HG02763 (cell line): Measurements from ENCODE around the gene RPTOR.
"Not testable (repeated sequence)": the region's sequence is repeated elsewhere in the genome, so short reads cannot be mapped to it uniquely, and the experiment has no call there.

ENCODE experiments used
- ATAC-seq: cut with Tn5 transposase; IDR thresholded peaks from one replicate; pipeline ENCODE4 v1.9.1; 2021; ENCODE audit warnings: mild to moderate bottlenecking, moderate library complexity; ENCODE audit not compliant: unreplicated experiment

Gene RPTOR

GRCh38 chr17:80790981-80791742 is 246.5 kb downstream of the RPTOR start:
- ATAC-seq = no peak

GRCh38 chr17:80791758-80792284 is 247.2 kb downstream of the RPTOR start:
- no peak for ATAC-seq

- ATAC-seq = no peak
Measured at GRCh38 chr17:80792373-80792781, 247.7 kb downstream of the RPTOR start.

- no peak for ATAC-seq
Measured at GRCh38 chr17:80793421-80793820, 248.8 kb downstream of the RPTOR start.

- ATAC-seq = no peak
Measured at GRCh38 chr17:80793851-80794267, 249.2 kb downstream of the RPTOR start.

- ATAC-seq = no peak
Measured at GRCh38 chr17:80794281-80795089, 249.8 kb downstream of the RPTOR start.

- no peak for ATAC-seq
Measured at GRCh38 chr17:80795090-80795580, 250.5 kb downstream of the RPTOR start.

- ATAC-seq = no peak
Measured at GRCh38 chr17:80795754-80796153, 251.1 kb downstream of the RPTOR start.

GRCh38 chr17:80796430-80796861 is 251.8 kb downstream of the RPTOR start:
- no peak for ATAC-seq

GRCh38 chr17:80797222-80797621 is 252.6 kb downstream of the RPTOR start:
- ATAC-seq = not testable (repeated sequence)

GRCh38 chr17:80797741-80798594 is 253.3 kb downstream of the RPTOR start:
- no peak for ATAC-seq

GRCh38 chr17:80798595-80799537 is 254.2 kb downstream of the RPTOR start:
- ATAC-seq = no peak

- no peak for ATAC-seq
Measured at GRCh38 chr17:80799538-80800480, 255.2 kb downstream of the RPTOR start.

GRCh38 chr17:80800481-80801391 is 256.1 kb downstream of the RPTOR start:
- no peak for ATAC-seq

GRCh38 chr17:80802626-80803450 is 258.2 kb downstream of the RPTOR start:
- no peak for ATAC-seq
